Stimulated activated CD4-positive, alpha-beta T cell treated with anti-CD3 and anti-CD28 coated beads, Interleukin-2, amount 100 ng/mL, for 4 hours (primary cell): Measurements from ENCODE around the gene ATP4A.
A peak's percentile ranks its signal among the peaks of the same experiment; 100 is the strongest.

Experiments used
- DNase-seq: peaks from one replicate; pipeline ENCODE4 v3.0.0-alpha.2; 2020; ENCODE audit warnings: low read depth

Gene ATP4A

GRCh38 chr19:35524181-35524837 lies 39.1 kb downstream of the ATP4A start:
- DNase-seq: no peak

DNA sequence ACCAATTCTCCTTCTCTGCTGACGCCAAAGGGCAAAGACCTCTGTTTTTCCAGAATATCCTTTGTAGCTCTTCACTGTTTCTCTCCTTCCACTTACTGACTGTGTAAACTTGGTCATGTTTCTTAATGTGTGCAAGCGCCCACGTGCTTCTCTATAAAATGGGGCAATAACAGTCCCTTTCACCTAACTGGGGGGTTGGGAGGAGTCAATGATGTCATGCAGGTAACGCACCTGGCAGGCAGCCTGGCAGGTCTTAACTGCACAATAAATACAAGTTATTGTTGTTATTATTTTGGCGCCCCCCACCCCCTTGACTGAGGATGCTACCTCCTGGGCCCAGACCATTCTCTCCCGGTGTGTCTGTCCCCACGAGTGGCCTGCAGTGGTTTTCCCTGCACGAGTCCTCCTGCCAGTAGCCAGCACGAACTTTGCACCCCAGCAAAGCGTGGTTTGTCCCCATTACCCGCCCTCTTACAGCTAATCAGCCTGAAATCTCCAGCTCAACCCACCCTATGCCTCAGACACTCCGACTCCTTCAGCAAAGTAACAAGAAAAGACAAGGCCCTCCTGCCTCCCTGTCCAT lies 40.6 kb downstream of the ATP4A start:
- DNase-seq: no peak

DNA sequence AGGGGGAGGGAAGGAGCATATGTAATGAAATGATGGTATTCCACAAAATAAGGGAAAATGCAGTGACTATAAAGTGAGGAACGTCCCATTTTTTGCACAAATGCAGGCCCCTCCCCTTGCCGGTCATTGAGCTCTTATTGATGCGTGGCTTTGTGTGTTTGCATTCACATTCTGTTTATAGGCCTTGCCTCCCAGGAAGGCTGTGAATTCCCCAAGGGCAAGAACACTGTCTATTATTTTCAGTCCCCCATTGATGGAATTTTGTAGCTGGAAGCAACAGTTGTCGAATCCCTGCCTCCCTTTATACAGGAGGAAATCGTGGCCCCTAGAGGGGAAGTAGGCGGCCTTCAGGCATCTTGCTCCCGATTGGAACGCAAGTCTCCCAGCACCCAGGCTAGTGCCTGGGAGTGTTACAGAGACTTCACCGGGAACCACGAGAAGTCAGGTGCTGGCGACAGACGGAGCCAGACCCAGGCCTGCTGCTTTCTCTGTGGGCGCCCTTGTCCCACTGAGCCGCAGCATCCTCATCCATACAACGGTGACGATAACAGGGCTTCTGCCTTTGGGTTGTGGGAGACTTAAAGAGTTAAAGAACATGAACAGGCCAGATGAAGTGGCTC lies 42.2 kb downstream of the ATP4A start:
- no peak for DNase-seq

DNA sequence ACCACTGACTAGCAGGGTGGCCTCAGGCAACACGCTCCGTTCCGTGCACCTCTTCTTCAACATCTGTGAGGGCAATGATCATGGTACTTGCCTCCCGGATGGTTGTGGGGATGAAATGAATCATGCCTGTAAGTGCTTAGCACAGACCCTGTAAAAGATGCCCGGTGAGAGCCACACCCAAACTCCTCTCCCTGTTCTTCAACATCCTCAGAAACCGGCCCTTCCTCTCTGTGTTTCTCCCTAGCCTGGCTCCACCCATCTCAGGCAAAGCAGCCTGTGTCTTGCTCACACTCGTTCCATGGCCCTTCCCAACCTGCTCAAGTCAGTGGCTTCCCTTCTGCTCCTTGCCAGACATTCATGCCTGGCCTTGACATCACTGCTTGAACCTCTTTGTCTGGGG lies 44.2 kb downstream of the ATP4A start:
- DNase-seq: no peak

GRCh38 chr19:35518313-35518712 lies 45.1 kb downstream of the ATP4A start:
- DNase-seq: no peak

DNA sequence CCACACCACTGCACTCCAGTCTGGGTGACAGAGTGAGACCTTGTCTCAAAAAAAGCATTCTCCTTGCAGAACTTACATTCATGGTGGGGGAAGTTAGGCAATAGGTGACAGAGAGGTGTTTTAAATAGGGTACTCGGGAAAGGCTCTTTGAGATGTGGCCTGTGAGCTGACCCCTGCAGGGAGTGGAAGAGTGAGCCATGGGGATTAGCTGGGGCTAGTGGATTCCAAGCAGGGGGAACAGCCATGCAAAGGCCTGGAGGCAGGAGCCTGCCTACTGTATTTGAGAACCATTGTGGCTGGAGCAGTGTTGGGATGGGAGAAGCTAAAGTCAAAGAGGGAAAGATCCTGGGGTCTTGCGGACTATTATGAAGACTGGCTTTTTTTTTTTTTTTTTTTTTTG lies 46.1 kb downstream of the ATP4A start:
- DNase-seq: no peak

DNA sequence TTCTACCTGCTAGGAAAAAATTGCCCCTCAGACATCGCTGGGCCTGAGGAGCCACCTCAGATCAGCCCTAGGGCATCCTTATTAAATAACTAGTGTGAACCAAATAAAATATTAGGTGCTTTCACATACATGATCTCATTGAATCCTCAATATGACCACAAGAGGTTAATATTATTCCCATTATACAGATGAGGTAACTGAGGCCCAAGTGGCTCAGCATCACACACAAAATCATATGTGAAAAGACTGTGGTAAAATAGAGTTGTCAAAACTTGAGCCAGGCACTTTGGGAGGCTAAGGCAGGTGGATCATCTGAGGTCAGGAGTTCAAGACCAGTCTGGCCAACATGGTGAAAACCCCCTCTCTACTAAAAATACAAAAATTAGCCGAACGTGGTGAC lies 47.1 kb downstream of the ATP4A start:
- no peak for DNase-seq

GRCh38 chr19:35514282-35514809 lies 49.1 kb downstream of the ATP4A start:
- no peak for DNase-seq

GRCh38 chr19:35513628-35514281 lies 49.7 kb downstream of the ATP4A start, which contains the start of gene DMKN:
Gene DMKN (minus strand): TSS chr19:35513649. CDS start chr19:35513475, 174 bp downstream.
- DNase-seq: no peak

GRCh38 chr19:35512831-35513627 lies 50.4 kb downstream of the ATP4A start:
- no peak for DNase-seq

DNA sequence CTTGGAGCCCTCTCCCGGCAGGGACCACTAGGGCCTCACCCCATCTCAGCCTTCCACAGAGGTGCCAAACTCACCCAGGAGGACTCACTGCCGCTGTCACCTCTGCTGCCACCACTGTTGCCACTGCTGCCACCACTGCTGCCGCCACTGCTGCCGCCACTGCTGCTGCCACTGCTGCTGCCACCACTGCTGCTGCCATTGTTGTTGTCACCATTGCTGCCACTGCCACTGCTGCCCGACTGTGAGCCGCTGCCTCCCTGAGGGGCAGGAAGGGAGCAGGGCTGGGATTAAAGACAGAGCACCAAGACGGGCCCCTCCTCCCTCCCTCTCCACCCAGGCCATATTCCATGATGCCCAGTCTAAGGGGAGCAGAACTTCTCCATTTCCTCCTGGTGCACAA lies 52.1 kb downstream of the ATP4A start:
- DNase-seq: no peak

- DNase-seq: no peak
Observed at GRCh38 chr19:35510626-35510964, 52.9 kb downstream of the ATP4A start.

- DNase-seq: peak; percentile 52
Observed at GRCh38 chr19:35509861-35510625, 53.4 kb downstream of the ATP4A start.

- DNase-seq: peak; percentile 19
Observed at GRCh38 chr19:35509018-35509652, 54.3 kb downstream of the ATP4A start.

DNA sequence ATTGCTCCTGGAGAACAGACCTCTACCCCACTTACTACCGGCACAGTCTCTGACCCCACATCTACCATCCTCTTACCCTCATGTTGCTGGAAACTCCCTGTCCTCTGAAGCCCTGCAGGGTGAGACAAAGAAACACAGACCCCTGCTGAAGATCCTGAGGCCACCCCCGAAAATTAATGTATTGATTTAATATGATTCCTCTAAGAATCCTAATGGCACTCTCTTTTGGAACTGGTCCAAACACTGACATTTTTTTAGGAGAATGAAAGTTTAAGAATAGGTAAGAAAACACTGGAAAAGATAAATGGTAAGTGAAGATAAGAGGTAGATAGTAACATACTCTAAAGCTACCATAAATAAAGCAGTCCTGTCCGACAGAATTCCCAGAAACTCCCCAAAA lies 55.3 kb downstream of the ATP4A start:
- DNase-seq: no peak

GRCh38 chr19:35507561-35507960 lies 55.9 kb downstream of the ATP4A start:
- DNase-seq: no peak

GRCh38 chr19:35506011-35506410 lies 57.4 kb downstream of the ATP4A start:
- no peak for DNase-seq

DNA sequence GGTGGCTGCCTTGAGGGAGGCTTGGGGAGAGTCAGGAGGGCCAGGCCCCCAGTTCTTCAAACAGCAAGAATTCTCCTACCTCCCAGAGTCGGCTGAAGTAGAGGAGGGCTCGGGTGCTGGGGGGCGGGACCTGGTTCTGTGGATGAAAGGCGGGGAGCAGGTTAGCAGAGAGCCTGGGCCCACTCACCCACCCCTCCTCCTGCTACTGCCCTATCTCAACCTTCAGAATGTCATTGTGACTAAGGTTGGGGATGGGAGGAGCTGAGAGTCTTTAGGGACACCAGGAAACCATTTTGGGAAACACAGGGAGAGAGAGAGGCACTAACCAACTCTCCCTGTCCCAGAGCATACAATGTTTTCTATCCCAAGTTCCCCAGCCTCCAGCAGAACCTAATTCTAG lies 60.7 kb downstream of the ATP4A start:
- no peak for DNase-seq

GRCh38 chr19:35501684-35502083 lies 61.8 kb downstream of the ATP4A start:
- no peak for DNase-seq

- DNase-seq: no peak
Observed at GRCh38 chr19:35500611-35501010, 62.8 kb downstream of the ATP4A start.
